GM21360 (cell line): Measurements from ENCODE around the gene OSBPL9.
A peak's percentile ranks its signal among the peaks of the same experiment; 100 is the strongest.
"Not testable (repeated sequence)": the region's sequence is repeated elsewhere in the genome, so short reads cannot be mapped to it uniquely, and the experiment has no call there.

ENCODE experiments used
- ATAC-seq: cut with Tn5 transposase; IDR thresholded peaks from one replicate; pipeline ENCODE4 v1.9.1; 2021; ENCODE audit warnings: mild to moderate bottlenecking, moderate library complexity; ENCODE audit not compliant: unreplicated experiment

Gene OSBPL9

GRCh38 chr1:51760872-51761271 is 144.0 kb downstream of the OSBPL9 start:
- no peak for ATAC-seq

GRCh38 chr1:51761351-51761750 is 144.5 kb downstream of the OSBPL9 start:
- ATAC-seq: no peak

GRCh38 chr1:51768971-51769588 is 152.2 kb downstream of the OSBPL9 start:
- no peak for ATAC-seq

GRCh38 chr1:51776408-51776807 is 159.5 kb downstream of the OSBPL9 start:
- no peak for ATAC-seq

GRCh38 chr1:51780927-51781326 is 164.0 kb downstream of the OSBPL9 start:
- no peak for ATAC-seq

GRCh38 chr1:51784997-51785421 is 168.1 kb downstream of the OSBPL9 start:
- no peak for ATAC-seq

GRCh38 chr1:51788938-51789337 is 172.0 kb downstream of the OSBPL9 start:
- no peak for ATAC-seq

GRCh38 chr1:51789342-51789741 is 172.4 kb downstream of the OSBPL9 start:
- no peak for ATAC-seq

- no peak for ATAC-seq
These were observed 173.5 kb downstream of the OSBPL9 start for GRCh38 chr1:51790385-51790784.

GRCh38 chr1:51791888-51792287 is 175.0 kb downstream of the OSBPL9 start:
- no peak for ATAC-seq

GRCh38 chr1:51792864-51793263 is 176.0 kb downstream of the OSBPL9 start:
- ATAC-seq: no peak

- ATAC-seq: no peak
These were observed 177.4 kb downstream of the OSBPL9 start for GRCh38 chr1:51794260-51794659.

GRCh38 chr1:51794868-51795267 is 178.0 kb downstream of the OSBPL9 start:
- no peak for ATAC-seq

GRCh38 chr1:51799372-51799771 is 182.5 kb downstream of the OSBPL9 start:
- ATAC-seq: peak; percentile 68

- no peak for ATAC-seq
These were observed 197.6 kb downstream of the OSBPL9 start for GRCh38 chr1:51814513-51814912.

- no peak for ATAC-seq
These were observed 201.6 kb downstream of the OSBPL9 start for GRCh38 chr1:51818487-51818886.

GRCh38 chr1:51819021-51819420 is 202.1 kb downstream of the OSBPL9 start:
- ATAC-seq: not testable (repeated sequence)

- no peak for ATAC-seq
These were observed 202.9 kb downstream of the OSBPL9 start for GRCh38 chr1:51819810-51820209.

GRCh38 chr1:51829058-51829457 is 212.2 kb downstream of the OSBPL9 start:
- ATAC-seq: no peak

GRCh38 chr1:51833700-51834099 is 216.8 kb downstream of the OSBPL9 start:
- ATAC-seq: no peak

GRCh38 chr1:51837243-51837642 is 220.4 kb downstream of the OSBPL9 start:
- ATAC-seq: no peak
